Spinal cord (tissue), 10 donors: ENCODE data around the gene PALLD. TPM values are rescaled to one million over a fixed set of nuclear protein-coding genes. Genes with fewer than 3 reads are reported as not detected.

Experiments used
- DNase-seq, 6 donors: peaks; one replicate each; pipeline versions ENCODE4 v3.0.0 to v3.0.0-alpha.2; 2013 to 2015; ENCODE audit warnings: low spot score in 6 of 6, low read depth in 4 of 6
- H3K27ac ChIP-seq: one replicate; pipeline ENCODE4 v1.5.1; 2013; ENCODE audit warnings: low read depth, low read length, control low read depth
- H3K27me3 ChIP-seq: one replicate; pipeline ENCODE4 v1.6.1; 2013; ENCODE audit warnings: low read length; ENCODE audit not compliant: control insufficient read depth, insufficient read depth
- H3K36me3 ChIP-seq: one replicate; pipeline ENCODE4 v1.6.1; 2013; ENCODE audit warnings: low read length; ENCODE audit not compliant: control insufficient read depth, insufficient read depth
- H3K4me1 ChIP-seq: one replicate; pipeline ENCODE4 v1.6.1; 2013; ENCODE audit warnings: low read length; ENCODE audit not compliant: control insufficient read depth, insufficient read depth
- H3K4me3 ChIP-seq: one replicate; pipeline ENCODE4 v1.5.1; 2013; ENCODE audit warnings: low read depth, low read length, control low read depth
- H3K9me3 ChIP-seq: one replicate; pipeline ENCODE4 v1.6.1; 2013; ENCODE audit warnings: low read length; ENCODE audit not compliant: control insufficient read depth, insufficient read depth
- WGBS: methylation state at CpG from one replicate; pipeline ENCODE4 v1.1.5; 2013; ENCODE audit warnings: missing lambda C conversion rate; ENCODE audit not compliant: insufficient coverage; 5-methylcytosine and 5-hydroxymethylcytosine counted together
- polyA plus RNA-seq, 2 donors: library from polyadenylated mRNA; unstranded; fragments of 120-200 nt; gene quantifications; one replicate each; pipeline ENCODE4 v1.2.1, GENCODE V29; 2013; ENCODE audit not compliant: insufficient read length in 2 of 2
- total RNA-seq, 2 donors: library from RNA; depleted of rRNA in 1 of 2; stranded (reverse); fragments of 120-200 nt in 1 of 2; fragments of >200 nt in 1 of 2; gene quantifications; one replicate each; pipeline versions ENCODE4 v1.2.3 to v1.2.4, GENCODE V29; 2013 to 2014
- donor health status: healthy.

Gene PALLD
- total and polyA plus RNA-seq, 4 donors: 45.9 to 71.1 (median 62.4) TPM

DNA sequence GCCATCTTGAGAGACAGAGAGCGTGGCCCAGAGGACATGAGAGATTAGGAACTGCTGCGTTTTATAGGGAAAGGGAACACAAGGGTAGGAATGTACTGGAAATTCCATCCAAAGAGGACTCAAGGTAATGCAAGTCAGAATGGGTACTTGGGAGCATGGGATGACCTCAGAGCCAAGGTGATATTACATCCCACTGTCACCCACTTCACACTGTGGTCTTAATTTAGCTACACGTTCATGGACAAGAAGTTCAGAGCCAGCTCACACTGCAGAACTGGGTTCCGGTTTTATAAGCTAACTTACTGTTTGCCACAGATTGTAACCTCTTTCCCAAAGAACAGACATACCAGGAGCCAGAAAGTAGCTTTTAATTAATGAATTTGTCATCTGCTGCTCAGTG, 268.5 kb downstream of the PALLD start:
- no peak for DNase-seq
- no peaks in the 10 kb centered on the region for H3K9me3 ChIP-seq
- H3K27me3 ChIP-seq: no peaks in the 10 kb centered on the region
- 81% methylated on average over 3 of the region's 4 CpGs for WGBS
- no peak overlapping the region for H3K27ac ChIP-seq
- no peaks in the 10 kb centered on the region for H3K36me3 ChIP-seq
- H3K4me3 ChIP-seq: no peak overlapping the region
- peaks cover 3% of the 10 kb centered on the region for H3K4me1 ChIP-seq

GRCh38 chr4:168765726-168766125, 268.9 kb downstream of the PALLD start:
- H3K9me3 ChIP-seq: no peaks in the 10 kb centered on the region
- no peak overlapping the region for H3K27ac ChIP-seq
- H3K36me3 ChIP-seq: no peaks in the 10 kb centered on the region
- peaks cover 3% of the 10 kb centered on the region for H3K4me1 ChIP-seq
- H3K27me3 ChIP-seq: no peaks in the 10 kb centered on the region
- DNase-seq: peak in 1 of 6 donors; percentile 16
- no peak overlapping the region for H3K4me3 ChIP-seq

GRCh38 chr4:168766604-168767316, 269.9 kb downstream of the PALLD start:
- no peaks in the 10 kb centered on the region for H3K36me3 ChIP-seq
- 100% methylated on average over 4 of the region's 8 CpGs for WGBS
- H3K9me3 ChIP-seq: no peaks in the 10 kb centered on the region
- peaks cover 3% of the 10 kb centered on the region for H3K4me1 ChIP-seq
- no peak overlapping the region for H3K4me3 ChIP-seq
- no peaks in the 10 kb centered on the region for H3K27me3 ChIP-seq
- DNase-seq: no peak
- H3K27ac ChIP-seq: no peak overlapping the region

- DNase-seq: peak in 1 of 6 donors; percentile 20
- Histone ChIP-seq H3K36me3 (no peaks in the 10 kb centered on the region), H3K4me3 (no peak overlapping the region), H3K9me3 (no peaks in the 10 kb centered on the region), H3K27ac (peak overlapping the region; percentile 25), H3K4me1 (peaks cover 3% of the 10 kb centered on the region), H3K27me3 (no peaks in the 10 kb centered on the region)
- WGBS: 21% methylated on average over 2 of the region's 4 CpGs
These were observed 272.6 kb downstream of the PALLD start for GRCh38 chr4:168769416-168769815.

DNA sequence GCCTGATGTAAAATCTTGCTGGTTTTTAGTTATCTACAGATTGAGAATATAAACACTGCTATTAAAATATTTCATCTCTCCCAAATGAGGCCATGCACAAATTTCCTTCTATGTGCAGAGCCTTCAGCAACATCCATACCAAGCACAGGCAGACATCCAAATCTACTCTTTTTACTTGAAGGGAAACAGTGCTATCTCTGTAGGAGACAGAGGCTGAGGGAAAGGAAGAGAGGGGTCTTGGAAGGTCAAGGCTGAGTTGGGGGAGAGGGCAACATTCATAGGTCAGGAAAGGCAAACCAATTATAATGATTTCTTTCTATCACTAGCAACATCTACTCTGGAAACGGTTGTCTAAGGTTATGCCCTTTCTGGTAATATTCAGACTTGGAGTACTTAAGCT, 273.0 kb downstream of the PALLD start:
- no peaks in the 10 kb centered on the region for H3K27me3 ChIP-seq
- no peak overlapping the region for H3K4me3 ChIP-seq
- no peaks in the 10 kb centered on the region for H3K36me3 ChIP-seq
- peaks cover 3% of the 10 kb centered on the region for H3K4me1 ChIP-seq
- no peaks in the 10 kb centered on the region for H3K9me3 ChIP-seq
- H3K27ac ChIP-seq: peak overlapping the region; percentile 48
- DNase-seq: no peak
- no CpG with 5 or more reads among the region's 1 CpG for WGBS

DNA sequence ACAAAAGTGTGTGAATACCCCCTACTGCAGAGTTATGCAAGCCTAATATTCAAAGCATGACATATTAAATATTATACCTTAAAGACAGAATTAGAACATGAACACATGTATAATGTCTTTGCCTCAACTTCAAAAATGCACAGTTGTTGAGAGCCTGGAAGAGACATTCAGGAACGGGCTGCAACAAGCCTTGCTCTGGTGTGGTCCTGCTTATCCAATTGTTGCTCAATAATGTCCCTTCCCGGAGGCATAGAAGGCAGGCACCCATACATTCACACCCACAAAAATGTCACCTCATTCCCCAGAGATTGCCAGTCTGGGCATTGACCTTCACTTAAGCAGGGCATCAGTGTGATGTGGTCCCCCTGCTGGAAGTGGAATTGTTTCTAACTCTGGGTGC, 274.4 kb downstream of the PALLD start:
- peaks cover 3% of the 10 kb centered on the region for H3K9me3 ChIP-seq
- WGBS: 85% methylated on average over 2 of the region's 2 CpGs
- H3K4me1 ChIP-seq: peaks cover 3% of the 10 kb centered on the region
- H3K27me3 ChIP-seq: no peaks in the 10 kb centered on the region
- H3K36me3 ChIP-seq: no peaks in the 10 kb centered on the region
- no peak overlapping the region for H3K4me3 ChIP-seq
- no peak for DNase-seq
- no peak overlapping the region for H3K27ac ChIP-seq

GRCh38 chr4:168773388-168774195, 276.7 kb downstream of the PALLD start:
- Histone ChIP-seq H3K4me1 (peaks cover 3% of the 10 kb centered on the region), H3K27me3 (no peaks in the 10 kb centered on the region), H3K27ac (no peak overlapping the region), H3K4me3 (no peak overlapping the region), H3K36me3 (no peaks in the 10 kb centered on the region), H3K9me3 (peaks cover 4% of the 10 kb centered on the region)
- 87% methylated on average over 9 of the region's 12 CpGs for WGBS
- no peak for DNase-seq

DNA sequence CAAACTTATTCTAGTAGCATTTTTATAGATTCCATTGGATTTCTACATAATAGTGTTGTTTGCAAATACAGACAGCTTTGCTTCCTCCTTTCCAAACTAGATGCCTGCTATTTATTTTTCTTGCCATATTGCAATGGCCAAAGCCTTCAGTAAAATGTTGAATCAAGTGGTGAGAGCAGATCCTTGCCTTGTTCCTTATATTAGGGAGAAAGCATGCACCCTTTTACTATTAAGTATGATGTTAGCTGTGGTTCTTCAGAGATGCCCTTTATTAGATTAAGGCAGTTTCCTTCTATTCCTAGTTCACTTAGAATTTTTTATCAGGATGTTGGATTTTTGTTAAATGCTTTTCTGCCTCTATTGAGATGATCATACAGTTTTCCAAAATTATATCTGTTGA, 279.5 kb downstream of the PALLD start:
- Histone ChIP-seq H3K36me3 (no peaks in the 10 kb centered on the region), H3K4me3 (no peak overlapping the region), H3K27me3 (no peaks in the 10 kb centered on the region), H3K27ac (no peak overlapping the region), H3K9me3 (peaks cover 4% of the 10 kb centered on the region), H3K4me1 (no peaks in the 10 kb centered on the region)
- DNase-seq: no peak

DNA sequence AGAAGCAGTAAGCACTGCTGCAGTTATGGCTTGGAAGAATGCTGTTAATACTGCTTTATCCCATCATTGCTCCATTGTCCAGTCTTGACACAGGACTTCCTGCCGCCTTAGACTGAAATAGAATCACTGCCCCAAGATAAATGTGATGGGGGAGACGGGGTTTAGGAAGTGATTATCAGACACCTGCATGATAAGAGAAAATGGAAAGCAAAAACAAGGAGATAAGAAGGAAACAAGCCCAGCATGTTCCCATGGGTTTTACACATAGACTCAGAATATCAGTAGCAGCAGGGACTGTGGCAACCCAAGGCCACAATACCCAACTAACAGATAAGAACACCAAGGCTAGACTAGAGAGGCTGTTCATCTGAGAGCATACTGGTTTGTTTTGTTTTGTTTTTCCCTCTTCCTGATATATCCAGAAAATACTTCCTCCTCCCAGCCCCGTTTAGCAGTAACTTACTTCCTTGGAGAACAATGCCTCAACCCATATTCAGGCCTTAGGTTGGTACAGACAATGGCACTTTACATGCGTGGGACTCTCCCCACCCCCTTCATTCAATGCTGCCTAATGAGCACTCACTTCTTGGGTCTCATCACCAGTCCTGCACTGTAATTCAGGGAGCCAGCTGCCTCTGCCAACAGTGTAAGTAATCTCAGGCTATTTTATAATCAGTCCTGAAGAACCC, 280.6 kb downstream of the PALLD start:
- WGBS: 20% methylated on average over 2 of the region's 4 CpGs
- no peak for DNase-seq
- H3K4me3 ChIP-seq: no peak overlapping the region
- H3K36me3 ChIP-seq: no peaks in the 10 kb centered on the region
- no peak overlapping the region for H3K27ac ChIP-seq
- no peaks in the 10 kb centered on the region for H3K4me1 ChIP-seq
- peaks cover 4% of the 10 kb centered on the region for H3K9me3 ChIP-seq
- H3K27me3 ChIP-seq: no peaks in the 10 kb centered on the region
